Activated CD8-positive, alpha-beta memory T cell treated with anti-CD3 and anti-CD28 coated beads for 48 hours (primary cell): Measurements from ENCODE around the gene RUNX1.
"Not testable (repeated sequence)": the region's sequence is repeated elsewhere in the genome, so short reads cannot be mapped to it uniquely, and the experiment has no call there.

Source experiments
- DNase-seq, 3 experiments: peaks; one replicate each; pipeline ENCODE4 v3.0.0-alpha.2; 2020; ENCODE audit warnings: low read depth in 2 of 3, low spot score in 2 of 3

The RUNX1 gene

DNA sequence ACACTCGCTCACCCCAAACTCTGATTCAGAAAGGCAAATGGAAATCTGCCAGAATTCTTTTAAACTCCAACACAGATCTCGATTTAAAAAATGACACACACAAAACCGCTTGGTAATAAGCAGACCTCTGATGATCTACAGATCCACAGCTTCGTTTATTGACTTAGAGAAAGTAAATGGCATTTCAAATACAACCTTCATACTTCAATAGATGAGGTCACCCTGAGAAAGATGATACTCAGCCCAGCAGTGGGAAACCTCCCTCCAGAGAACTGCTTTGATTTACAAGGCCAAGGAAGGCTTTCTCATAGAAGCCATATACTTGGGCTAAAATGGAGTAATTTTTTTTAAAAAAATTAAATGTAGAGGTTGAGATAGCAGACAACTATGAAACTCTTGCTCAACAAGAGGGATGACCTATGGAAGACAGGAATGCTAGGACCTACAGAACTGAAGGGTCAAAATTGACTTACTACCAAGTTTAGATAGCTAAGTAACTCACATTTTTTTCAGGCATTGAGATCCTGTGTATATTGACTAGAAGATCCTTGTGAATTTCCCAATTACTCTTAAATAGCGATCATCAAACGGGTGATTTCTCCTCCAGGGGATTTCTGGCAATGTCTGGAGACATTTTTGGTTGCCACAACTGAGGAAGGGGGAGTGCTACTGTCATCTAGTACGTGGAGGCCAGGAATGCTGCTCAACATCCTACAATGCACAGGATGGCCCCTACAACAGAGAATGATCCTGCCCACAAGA lies 236.4 kb downstream of the RUNX1 start:
- no peak for DNase-seq

DNA sequence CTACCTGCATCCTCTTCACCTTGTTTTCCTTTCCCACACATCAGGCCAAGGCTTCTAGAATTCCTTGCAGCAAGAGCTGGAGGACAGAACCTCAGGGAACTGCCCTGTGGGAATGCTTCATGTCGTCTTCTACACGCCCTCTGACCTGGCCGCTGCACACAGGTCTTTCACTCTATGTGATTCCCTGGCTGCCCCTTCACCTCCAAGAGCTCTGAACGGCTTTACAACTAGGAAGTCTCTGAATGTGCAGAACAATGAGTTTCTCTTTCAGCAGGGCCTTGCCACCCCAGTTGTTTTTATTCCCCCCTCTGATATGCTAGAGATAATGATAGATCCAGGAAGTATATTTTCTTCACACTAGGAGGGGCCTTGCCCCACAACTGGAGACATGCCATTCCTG lies 237.7 kb downstream of the RUNX1 start:
- DNase-seq: no peak

DNA sequence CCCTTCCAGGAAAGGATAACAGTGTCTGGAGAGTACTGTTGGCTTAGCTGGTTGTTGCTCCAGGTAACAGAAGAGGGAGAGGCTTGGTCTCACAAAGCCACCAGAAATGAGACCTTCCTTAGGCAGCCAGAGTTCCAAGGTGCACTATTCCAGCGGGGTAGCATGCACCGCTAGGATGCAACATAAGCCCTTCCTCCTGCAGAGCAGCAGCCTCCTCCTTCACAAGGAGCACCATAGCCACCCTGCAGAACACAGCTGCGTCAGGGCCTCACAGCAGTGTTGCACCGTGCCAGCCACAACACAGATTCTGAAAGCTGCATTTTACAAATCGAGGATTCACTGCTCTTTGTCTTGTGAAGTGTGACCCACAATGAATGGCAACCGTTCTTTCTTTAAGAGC lies 238.3 kb downstream of the RUNX1 start:
- DNase-seq: no peak

DNA sequence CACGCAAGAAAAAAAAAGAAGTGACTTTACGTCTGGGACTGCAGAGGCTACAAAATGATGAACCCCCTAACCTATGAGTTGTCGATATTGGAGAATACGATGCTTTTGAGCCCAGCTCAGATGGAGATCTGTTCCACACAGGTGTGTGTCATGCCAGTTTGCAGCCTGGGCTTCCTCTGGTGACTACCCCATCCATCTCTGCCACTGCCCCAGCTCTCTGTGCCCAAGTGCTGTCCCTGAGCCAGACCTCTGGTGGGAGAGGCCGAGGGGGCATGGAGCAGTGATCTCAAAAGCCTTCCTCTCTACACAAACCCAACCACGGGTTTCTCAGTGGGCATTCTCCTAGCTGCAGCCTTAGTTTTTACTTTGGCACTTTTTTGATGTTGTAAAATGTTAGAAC lies 239.3 kb downstream of the RUNX1 start:
- DNase-seq: no peak

DNA sequence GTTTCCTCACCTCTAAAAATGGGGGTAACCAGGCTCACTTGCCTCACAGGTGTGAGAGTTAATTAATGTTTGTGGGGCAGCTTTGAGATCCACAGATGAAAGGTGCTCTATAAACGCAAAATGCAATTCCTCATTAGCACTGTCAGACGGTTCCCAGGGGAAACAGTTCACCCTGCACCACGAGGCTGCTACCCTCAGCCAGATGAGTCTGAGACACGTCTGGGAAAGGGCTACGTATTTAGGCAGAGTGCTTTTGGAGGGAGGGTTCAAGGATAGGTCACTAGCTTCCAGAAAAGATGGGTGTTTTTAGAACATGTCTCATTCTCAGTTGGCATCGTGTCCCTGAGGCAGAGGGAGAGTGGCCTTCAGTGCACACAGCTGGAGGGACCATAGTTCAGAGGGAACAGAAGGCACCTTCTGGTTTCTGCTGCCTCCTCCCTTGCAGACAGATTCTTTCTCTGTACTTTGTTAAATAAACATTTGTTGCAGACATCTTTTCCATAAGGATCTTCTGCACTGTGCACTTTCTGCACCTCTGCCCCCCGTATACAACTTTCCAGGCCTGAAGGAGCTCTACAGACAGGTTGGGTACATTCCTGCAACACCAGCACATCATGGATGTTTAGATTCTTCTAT lies 240.4 kb downstream of the RUNX1 start:
- no peak for DNase-seq

DNA sequence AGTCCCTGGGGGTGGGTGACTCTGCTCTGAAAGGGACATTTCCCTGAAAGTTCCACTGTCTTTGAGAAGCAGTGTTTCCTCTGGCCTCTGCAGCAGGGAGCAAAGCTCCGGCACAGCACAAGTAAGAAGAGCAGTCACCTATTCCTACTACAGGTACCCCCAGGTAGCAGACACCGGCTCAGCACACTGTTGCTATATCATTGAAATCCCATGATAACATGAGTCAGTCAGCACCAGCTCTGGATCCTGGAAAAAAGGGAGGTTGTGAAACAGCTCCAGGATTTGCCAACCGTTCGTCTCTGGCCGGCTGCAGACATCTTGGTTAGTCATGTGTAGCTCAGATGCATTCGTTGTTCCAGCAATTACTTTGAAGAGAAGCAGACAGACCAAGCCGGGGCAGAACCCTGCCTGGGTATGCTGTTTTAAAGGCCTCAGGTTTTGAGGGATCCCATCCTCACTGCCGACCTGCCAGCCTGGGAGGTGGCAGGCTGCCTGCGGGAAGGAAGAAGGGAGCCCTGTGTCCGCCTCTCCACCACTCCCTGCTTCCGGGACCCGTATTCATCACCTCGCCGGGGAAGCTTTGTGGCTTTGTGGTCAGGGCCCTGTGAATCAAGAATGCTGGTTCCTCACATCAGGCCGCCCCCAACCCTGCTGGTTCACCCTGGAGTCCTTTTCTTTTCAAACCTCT lies 241.1 kb downstream of the RUNX1 start:
- DNase-seq: peak; percentile 40 to 60 (median 52)

DNA sequence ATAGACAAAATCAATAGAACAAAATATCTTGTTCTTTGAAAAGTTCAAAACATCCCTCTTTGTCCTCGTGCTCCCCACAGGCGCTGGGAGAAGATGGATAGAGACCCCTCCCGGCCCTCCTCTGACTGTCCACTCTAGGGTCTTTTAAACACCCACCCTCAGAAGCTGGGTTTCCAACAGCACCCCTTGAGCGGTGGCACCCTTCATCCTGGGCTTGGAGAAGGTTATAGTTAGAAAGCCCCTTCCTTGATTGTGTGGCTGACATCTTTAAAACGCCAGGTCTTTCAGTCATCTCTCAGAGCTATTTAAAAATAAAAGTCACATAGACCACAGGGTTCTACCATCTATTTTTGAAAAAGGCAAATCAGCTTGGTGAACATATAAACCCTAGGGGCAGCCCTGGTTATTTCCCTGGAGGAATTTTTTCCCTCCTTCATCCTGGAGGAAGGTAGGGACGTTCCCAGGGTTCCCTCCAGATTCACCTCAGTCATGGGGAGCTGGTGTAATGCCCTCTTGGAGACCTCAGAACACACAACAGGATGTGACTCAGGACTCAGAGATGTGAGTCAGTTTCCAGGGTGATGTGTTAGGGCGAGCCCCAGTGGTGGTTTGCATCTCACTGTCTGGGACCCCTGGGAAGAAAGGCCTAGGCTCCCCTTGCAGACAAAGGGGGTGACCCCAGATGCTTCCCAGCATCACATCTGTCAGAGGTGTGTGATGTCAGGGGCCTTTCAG lies 241.8 kb downstream of the RUNX1 start:
- DNase-seq: peak; percentile 5 to 52 (median 41)

DNA sequence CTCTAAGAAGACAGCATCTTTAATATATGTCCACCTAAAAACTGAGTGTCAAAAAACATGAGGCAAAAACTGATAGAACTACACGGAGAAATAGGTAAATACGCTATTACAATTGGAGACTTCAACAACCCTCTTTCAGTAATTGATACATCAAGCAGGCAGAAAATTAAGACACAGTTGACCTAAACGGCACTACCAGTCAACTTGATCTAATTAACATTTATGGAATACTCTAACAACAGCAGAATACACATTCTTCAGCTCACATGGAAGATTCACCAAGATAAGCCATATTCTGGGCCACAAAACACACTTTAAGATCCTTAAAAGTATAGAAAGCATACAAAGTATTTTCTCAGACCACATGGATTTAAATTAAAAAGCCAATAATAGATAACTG lies 242.7 kb downstream of the RUNX1 start:
- DNase-seq: no peak

DNA sequence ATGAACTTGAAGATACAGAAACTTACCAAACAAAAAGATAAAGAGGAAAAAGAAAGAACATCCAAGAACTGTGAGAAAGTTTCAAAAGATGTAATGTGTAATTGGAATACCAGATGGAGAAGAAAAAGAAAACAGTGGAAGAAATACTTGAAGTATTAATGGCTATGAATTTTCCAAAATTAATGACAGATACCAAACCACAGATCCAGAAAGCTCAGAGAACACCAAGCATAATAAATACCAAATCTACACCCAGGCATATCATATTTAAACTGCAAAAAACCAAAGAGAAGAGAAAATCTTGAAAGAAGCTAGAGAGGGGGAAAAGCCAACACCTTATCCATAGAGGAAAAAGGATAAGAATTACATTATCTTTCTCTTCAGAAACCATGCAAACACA lies 243.9 kb downstream of the RUNX1 start:
- no peak for DNase-seq

DNA sequence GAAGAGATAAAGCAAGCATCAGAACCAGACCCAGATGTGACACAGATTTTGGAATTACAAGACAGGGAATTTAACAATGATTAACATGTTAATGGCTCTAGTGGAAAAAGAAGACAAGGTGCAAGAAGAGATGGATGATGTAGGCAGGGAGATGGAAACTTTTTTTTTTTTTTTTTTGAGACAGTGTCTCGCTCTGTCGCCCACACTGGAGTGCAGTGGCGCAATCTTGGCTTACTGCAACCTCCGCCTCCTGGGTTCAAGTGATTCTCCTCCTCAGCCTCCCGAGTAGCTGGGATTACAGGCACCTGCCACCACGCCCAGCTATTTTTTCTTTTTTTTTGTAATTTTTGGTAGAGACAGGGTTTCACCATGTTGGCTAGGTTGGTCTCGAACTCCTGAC lies 244.5 kb downstream of the RUNX1 start:
- not testable (repeated sequence) for DNase-seq

DNA sequence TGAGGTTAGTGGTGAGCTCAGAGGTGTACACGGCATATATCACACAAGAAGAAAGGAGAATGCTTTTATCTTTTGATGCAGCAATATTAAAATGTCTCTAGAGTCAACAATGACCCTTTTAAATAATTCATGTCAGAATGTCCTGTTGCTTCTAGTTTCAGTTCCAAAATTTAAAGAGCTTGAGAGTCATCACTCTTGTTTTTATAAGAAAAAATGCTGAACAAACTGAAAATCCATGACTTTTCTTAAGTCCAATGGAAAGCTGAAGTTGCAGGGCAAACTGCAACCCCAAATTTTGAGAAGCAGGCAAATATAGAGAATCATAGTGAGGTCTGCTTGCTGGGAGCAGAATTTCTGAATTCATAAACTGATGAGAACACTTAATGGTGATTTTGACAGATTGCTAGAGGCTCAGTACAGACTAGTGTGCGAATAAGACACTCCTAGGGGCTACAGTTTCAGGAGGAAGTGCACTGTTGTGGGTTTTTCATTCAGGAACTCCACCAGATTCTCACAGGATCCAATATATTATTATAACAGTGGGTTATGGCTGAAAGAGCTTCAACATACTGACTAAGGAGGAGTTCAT lies 245.2 kb downstream of the RUNX1 start:
- DNase-seq: no peak

DNA sequence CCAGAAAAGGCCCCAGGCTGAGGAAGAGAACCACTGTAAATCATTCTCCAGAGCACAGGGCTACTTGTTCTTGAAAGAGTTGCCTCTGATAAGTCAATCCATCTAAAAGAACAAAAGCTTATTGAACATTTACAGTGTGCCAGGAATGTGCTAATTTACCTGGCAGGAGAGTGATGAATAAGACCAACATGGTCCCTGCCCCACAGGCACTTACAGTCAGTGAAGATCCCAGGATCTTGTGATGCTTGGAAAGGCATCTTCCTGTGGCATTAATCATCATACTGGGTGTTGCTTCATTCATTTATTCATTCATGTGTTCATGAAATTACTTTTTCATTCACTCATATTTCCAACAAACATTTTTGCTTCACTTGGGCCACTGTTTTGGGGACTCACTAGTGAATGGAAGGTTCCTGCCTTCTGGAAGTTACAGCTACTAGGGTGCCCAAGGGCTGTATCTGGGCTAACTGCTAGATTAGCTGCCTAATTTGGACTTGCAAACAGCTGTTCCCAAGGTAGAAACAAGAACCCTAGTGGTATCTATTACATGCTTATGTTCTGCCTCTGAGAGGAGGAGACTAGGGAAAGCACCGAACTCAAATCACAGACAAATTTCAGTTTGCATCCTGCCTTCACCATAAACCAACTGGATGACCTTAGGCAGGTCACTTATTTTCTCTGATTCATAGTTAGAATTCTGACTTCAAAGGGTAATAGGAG lies 246.8 kb downstream of the RUNX1 start:
- DNase-seq: no peak

DNA sequence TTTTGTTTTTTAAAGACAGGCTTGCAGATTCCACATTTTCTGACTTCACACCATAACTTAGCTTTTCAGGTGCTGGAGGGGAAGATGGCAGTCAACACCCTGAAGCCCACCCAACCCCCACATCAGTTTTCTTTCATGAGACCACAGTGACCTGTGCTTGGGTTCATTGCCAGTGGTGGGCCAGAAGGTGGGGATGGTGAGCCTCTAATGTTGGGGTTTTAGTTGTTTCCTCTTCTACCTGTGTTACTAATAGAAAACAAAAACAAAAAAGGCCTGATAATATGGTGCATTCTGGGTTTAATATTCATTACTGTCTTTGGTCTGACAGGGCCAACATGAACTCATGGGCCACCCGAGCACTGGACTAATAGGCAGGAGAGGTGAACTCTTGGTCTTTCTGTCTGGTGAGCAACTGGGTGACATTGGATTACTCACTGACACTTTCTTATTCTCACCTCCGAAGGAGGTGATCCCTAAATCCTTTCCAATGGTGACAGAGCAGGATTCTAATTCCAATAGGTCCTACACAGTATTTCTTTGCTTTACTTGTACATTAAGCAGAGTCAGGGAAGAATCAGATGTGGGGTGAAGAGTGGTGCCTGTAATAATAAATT lies 247.5 kb downstream of the RUNX1 start:
- DNase-seq: no peak

DNA sequence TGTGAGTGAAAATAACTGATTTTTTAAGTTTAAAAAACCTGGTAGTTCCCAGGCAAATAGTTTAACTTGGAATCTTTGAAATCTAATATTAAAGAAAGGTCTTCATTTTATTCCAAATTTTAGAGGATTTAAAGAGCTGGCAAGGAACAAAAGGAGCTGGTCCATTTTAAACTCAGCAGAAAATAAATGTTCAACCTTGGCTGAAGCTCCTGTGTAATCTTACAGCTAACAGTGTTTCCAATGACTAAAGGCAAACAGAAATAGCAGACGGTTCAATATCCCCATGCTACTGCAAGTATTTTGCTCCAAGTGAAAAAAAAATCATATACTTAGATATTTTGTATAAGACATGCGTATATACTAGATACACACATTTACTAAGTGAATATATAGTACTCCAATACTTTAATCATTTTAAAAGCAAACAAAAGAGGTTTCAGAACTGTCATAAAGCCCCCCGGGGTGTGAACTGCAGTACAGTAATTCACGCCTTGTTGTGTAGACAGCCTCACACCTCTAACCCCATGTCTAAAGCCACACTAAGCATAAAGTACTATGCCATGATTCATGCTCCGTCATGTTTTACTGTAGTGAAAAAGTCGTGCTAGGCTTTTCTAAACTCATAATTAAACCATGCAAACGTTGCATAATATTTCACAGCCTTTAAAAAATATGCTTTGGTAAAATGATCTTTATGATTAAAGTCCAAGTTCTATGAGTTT lies 248.1 kb downstream of the RUNX1 start:
- no peak for DNase-seq

DNA sequence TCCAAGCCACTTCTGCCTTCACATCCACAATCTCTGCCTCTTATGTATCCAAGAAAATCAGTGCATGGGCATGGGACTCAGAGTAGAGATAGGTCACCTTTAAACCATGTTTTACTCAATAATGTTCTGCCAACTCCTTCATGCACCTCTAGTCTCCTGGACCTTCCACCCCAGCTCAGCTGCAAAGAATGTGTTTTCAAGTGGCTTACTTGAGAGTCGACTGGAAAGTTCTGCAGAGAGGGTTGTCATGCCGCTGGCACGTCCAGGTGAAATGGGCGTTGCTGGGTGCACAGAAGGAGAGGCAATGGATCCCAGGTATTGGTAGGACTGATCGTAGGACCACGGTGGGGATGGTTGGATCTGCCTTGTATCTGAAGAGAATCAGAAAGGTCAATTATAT lies 250.0 kb downstream of the RUNX1 start:
- DNase-seq: no peak

DNA sequence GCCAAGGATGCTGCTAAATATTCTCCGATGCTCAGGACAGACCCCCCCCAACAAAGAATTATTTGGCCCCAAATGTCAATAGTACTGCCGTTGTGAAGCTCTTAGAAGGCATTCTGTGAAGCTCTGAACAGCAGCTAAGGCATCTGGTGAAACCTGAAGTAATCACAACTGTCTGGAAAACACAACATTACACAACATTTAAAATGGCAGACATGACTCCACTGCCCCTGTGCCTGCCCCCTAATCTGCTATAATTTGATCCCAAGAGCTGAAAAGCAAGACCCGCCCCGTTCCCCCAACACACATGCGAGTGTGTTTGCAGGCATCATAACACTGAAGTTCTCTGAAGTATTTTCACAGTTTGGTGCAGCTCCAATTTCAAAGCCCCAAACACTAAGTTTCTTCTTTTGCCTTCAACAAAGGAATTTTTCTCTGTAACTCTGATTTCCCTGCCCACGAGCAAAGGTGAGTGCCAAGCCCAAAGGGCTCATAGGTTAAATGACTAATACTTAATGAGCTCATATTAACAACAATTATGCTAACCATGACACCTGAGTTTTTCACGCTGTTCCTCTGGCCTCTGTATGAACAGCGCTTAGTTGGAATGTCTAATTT lies 251.1 kb downstream of the RUNX1 start:
- DNase-seq: no peak

DNA sequence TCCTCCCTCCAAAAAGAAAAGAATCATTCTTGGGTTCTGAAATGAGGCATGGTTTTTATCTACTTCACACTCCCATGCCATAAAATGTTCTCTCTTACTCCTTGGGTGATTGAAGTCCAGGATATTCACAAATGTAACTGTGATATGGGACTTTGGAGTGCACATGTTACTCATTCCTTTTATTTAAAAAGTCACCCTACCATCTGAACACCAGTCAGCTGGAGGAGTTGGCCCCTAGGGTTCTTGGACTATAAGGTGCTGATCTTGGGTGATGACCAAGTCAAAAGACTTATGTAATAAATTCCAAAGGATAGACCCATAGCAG lies 251.9 kb downstream of the RUNX1 start:
- DNase-seq: no peak

DNA sequence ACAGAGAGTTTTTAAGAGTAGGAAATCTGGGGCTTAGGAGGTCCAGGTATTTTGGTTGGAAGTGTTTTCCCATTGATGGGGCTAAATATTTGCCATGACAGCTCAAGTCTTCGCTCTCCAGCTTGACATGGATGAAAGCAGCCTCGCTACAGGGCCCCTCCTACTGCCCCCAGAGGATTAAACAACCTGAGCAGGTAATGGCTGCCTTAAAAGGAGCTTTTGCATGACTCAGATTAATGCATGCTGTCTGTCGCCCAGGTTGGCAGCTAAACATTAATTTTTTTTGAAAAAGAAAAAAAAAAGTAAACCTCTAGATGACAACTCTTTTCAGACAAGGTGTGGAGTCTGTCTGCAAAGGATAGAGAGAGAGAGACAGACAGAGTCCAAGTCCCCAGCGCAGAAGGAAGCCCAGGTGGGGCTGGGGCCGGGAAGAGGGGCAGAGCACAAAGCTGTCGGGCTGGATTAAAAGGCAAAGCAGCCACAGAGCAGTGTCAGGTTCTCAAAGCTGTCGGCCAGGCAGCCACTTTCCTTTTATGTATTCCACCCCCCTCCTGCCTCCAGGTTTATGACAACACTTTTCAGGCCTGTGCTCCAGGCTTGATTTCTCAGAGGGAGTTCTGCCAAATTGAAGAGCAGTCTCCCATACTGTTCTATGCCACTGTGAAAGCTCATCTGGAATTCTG lies 252.4 kb downstream of the RUNX1 start:
- DNase-seq: no peak
